Stimulated activated CD8-positive, alpha-beta memory T cell treated with anti-CD3 and anti-CD28 coated beads, Interleukin-15, amount 100 ng/mL, for 48 hours (primary cell): ENCODE measurements around the gene GPR62.
"Not testable (repeated sequence)": the region's sequence is repeated elsewhere in the genome, so short reads cannot be mapped to it uniquely, and the experiment has no call there.

Experiments used
- DNase-seq, 2 donors: peaks; one replicate each; pipeline ENCODE4 v3.0.0-alpha.2; 2020; ENCODE audit warnings: low read depth in 2 of 2

GPR62 gene

GRCh38 chr3:51955175-51955892, at the start of gene GPR62:
TSS of gene GPR62 (plus strand) at chr3:51955381. CDS start at chr3:51955653, 272 bp downstream.
- no peak for DNase-seq

GRCh38 chr3:51908026-51908425, 47.2 kb upstream of the GPR62 start:
- DNase-seq: no peak

GRCh38 chr3:51916418-51916817, 38.8 kb upstream of the GPR62 start:
- DNase-seq: no peak

- no peak for DNase-seq
Observed at GRCh38 chr3:51921081-51921578, 34.1 kb upstream of the GPR62 start.

GRCh38 chr3:51927061-51927977, 27.9 kb upstream of the GPR62 start:
- no peak for DNase-seq

GRCh38 chr3:51928438-51928837, 26.7 kb upstream of the GPR62 start:
- no peak for DNase-seq

- not testable (repeated sequence) for DNase-seq
Observed at GRCh38 chr3:51928981-51929380, 26.2 kb upstream of the GPR62 start.

- DNase-seq: no peak
Observed at GRCh38 chr3:51929420-51930003, 25.7 kb upstream of the GPR62 start.

GRCh38 chr3:51930439-51930838, 24.7 kb upstream of the GPR62 start:
- no peak for DNase-seq

- DNase-seq: no peak
Observed at GRCh38 chr3:51931756-51932155, 23.4 kb upstream of the GPR62 start.

GRCh38 chr3:51932471-51933370, 22.5 kb upstream of the GPR62 start:
- DNase-seq: no peak

- DNase-seq: no peak
Observed at GRCh38 chr3:51933471-51934138, 21.6 kb upstream of the GPR62 start.

- no peak for DNase-seq
Observed at GRCh38 chr3:51934139-51934850, 20.9 kb upstream of the GPR62 start.

GRCh38 chr3:51934991-51935885, 19.9 kb upstream of the GPR62 start:
- DNase-seq: no peak

- no peak for DNase-seq
Observed at GRCh38 chr3:51935886-51936755, 19.1 kb upstream of the GPR62 start.

GRCh38 chr3:51937014-51937413, 18.2 kb upstream of the GPR62 start:
- DNase-seq: no peak

- no peak for DNase-seq
Observed at GRCh38 chr3:51937611-51938450, 17.4 kb upstream of the GPR62 start.
